ENCODE data around the gene PROSER2.
"Not testable (repeated sequence)": the region's sequence is repeated elsewhere in the genome, so short reads cannot be mapped to it uniquely, and the experiment has no call there.

Gene PROSER2

DNA sequence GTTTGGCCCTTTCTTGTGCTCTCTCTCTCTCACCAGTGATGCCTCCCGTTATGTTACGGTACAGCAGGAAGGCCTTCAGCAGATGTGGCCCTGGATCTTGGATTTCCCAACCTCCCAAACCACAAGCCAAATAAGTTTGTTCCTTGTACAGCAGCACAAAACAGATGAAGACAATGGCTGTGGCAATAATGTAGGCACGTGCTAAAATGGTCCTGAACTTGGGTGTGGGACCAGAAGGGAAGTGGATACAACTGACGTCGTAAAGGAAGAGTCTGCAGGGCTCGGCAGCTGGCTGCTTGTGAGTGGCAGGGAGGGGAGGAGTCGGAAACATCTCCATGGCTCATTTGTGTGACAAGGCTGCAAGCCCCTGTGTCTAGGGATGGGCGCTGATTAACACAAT is 26.8 kb downstream of the PROSER2 start:
- Histone ChIP-seq H3K27me3 (ENCODE audit: insufficient read depth, low read depth, severe bottlenecking) (no peaks in the 10 kb centered on the region), H3K4me3 (ENCODE audit: low read depth, low read length) (no peak overlapping the region), H3K36me3 (no peaks in the 10 kb centered on the region), H3K27ac (no peak overlapping the region), H3K9me3 (ENCODE audit: severe bottlenecking) (no peaks in the 10 kb centered on the region)
- no peak for DNase-seq
- TF ChIP-seq, protein P1, sequence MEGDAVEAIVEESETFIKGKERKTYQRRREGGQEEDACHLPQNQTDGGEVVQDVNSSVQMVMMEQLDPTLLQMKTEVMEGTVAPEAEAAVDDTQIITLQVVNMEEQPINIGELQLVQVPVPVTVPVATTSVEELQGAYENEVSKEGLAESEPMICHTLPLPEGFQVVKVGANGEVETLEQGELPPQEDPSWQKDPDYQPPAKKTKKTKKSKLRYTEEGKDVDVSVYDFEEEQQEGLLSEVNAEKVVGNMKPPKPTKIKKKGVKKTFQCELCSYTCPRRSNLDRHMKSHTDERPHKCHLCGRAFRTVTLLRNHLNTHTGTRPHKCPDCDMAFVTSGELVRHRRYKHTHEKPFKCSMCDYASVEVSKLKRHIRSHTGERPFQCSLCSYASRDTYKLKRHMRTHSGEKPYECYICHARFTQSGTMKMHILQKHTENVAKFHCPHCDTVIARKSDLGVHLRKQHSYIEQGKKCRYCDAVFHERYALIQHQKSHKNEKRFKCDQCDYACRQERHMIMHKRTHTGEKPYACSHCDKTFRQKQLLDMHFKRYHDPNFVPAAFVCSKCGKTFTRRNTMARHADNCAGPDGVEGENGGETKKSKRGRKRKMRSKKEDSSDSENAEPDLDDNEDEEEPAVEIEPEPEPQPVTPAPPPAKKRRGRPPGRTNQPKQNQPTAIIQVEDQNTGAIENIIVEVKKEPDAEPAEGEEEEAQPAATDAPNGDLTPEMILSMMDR (IDR thresholded peaks at IDR 0.05; ENCODE audit: low read depth, low read length) = no peak

GRCh38 chr10:11851910-11852309 is 28.8 kb downstream of the PROSER2 start:
- Histone ChIP-seq H3K4me3 (ENCODE audit: low read depth, low read length) (no peak overlapping the region), H3K36me3 (no peaks in the 10 kb centered on the region), H3K9me3 (ENCODE audit: severe bottlenecking) (no peaks in the 10 kb centered on the region), H3K27me3 (ENCODE audit: insufficient read depth, low read depth, severe bottlenecking) (no peaks in the 10 kb centered on the region), H3K27ac (no peak overlapping the region)
- TF ChIP-seq, protein P1 (IDR thresholded peaks at IDR 0.05; ENCODE audit: low read depth, low read length) = no peak
- DNase-seq = no peak

GRCh38 chr10:11852637-11853036 is 29.5 kb downstream of the PROSER2 start:
- not testable (repeated sequence) for H3K9me3 ChIP-seq (ENCODE audit: severe bottlenecking); H3K27ac ChIP-seq; DNase-seq; H3K4me3 ChIP-seq (ENCODE audit: low read depth, low read length); H3K27me3 ChIP-seq (ENCODE audit: insufficient read depth, low read depth, severe bottlenecking); H3K36me3 ChIP-seq

DNA sequence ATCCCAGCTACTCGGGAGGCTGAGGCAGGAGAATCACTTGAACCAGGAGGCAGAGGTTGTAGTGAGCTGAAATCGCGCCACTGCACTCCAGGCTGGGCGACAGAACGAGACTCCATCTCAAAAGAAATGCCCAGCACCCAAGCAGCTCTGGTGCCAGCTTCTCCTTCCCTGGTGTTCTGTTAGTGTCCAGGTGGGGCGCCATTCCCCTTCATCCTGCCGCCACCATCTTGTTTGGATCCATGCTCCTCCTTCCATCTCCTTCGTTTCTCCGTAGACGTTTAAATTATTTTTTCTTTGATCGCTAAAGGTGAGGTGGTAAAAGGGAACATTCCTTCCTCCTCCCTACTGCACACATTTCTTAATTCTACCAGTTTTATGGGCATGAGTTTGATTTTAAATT is 30.3 kb downstream of the PROSER2 start:
- no peak for DNase-seq

GRCh38 chr10:11854301-11854700 is 31.1 kb downstream of the PROSER2 start:
- Histone ChIP-seq H3K9me3 (ENCODE audit: severe bottlenecking) (no peaks in the 10 kb centered on the region), H3K27me3 (ENCODE audit: insufficient read depth, low read depth, severe bottlenecking) (no peaks in the 10 kb centered on the region), H3K27ac (no peak overlapping the region), H3K36me3 (no peaks in the 10 kb centered on the region), H3K4me3 (ENCODE audit: low read depth, low read length) (no peak overlapping the region)
- DNase-seq = no peak
- TF ChIP-seq, protein P1 (IDR thresholded peaks at IDR 0.05; ENCODE audit: low read depth, low read length) = no peak

More for the DNA sequence above, 30.3 kb downstream of the PROSER2 start:
- TF ChIP-seq, protein P1 (IDR thresholded peaks at IDR 0.05; ENCODE audit: low read depth, low read length) = no peak
- H3K4me3 ChIP-seq (ENCODE audit: low read depth, low read length) = no peak overlapping the region
- no peaks in the 10 kb centered on the region for H3K9me3 ChIP-seq (ENCODE audit: severe bottlenecking)
- H3K36me3 ChIP-seq = no peaks in the 10 kb centered on the region
- no peaks in the 10 kb centered on the region for H3K27me3 ChIP-seq (ENCODE audit: insufficient read depth, low read depth, severe bottlenecking)
- no peak overlapping the region for H3K27ac ChIP-seq

DNA sequence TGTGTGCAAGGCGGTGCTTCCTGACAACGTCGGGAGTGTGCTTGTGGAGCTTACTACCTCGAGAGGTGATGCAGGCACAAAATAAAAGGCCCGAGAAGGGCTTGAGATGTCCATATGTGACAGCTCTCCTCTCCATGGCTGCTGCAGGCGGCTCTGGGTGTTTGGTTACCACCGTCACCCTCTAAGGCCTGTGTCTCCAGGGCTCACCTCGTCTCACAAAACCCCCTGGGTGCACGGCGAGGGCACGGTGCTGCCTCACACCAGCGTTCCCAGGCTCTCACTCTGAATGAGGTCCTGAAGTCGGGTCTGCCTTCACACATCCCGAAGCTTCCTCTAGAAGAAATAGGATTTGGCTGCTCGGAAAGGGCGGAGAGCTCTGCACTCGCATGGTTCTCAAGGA is 32.9 kb downstream of the PROSER2 start:
- no peak overlapping the region for H3K27ac ChIP-seq
- no peak for DNase-seq
- no peaks in the 10 kb centered on the region for H3K36me3 ChIP-seq
- TF ChIP-seq, protein P1 (IDR thresholded peaks at IDR 0.05; ENCODE audit: low read depth, low read length) = no peak
- no peaks in the 10 kb centered on the region for H3K9me3 ChIP-seq (ENCODE audit: severe bottlenecking)
- H3K4me3 ChIP-seq (ENCODE audit: low read depth, low read length) = no peak overlapping the region
- no peaks in the 10 kb centered on the region for H3K27me3 ChIP-seq (ENCODE audit: insufficient read depth, low read depth, severe bottlenecking)
